Measurements from ENCODE around the gene PIGH. TPM values are rescaled to one million over a fixed set of nuclear protein-coding genes. Genes with fewer than 3 reads are reported as not detected.

Gene PIGH, protein sequence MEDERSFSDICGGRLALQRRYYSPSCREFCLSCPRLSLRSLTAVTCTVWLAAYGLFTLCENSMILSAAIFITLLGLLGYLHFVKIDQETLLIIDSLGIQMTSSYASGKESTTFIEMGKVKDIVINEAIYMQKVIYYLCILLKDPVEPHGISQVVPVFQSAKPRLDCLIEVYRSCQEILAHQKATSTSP
- total RNA-seq = 15.3 and 16.3 TPM in 2 replicates

DNA sequence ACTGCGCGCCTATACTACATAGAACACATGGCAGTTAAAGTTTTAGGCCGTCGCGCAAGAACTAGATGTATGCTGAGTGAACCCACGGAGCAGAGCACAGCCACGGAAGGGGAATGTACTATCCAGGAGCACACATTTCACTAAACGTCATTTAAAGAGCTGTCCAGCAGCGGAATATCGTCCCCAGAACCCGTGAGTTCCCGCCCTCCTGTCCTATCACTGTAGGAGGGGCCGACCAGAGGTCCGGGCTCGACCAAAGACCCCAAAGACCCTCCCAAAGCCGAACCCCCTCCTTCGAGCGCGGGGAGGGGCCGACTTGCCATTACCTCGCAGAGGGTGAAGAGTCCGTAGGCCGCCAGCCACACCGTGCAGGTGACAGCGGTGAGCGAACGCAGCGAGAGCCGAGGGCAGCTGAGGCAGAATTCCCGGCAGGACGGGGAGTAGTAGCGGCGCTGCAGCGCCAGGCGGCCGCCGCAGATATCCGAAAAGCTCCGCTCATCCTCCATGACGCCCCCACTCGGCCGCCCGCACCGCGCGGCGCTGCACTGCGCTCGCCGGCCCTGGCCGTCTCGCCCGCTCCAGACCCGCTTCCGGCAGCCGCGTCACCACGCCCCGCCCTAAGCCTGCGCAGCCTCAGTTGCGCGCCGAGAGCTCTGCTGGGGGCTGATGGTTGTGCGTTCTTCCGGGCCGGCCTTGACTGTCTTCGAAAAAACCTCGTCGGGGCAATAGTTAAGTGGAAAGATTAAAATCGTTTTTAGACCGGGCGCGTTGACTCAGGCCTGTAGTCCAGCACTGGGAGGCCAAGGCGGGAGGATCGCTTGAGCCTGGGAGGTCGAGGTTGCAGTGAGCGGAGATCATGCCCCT, at the start of gene PIGH:
Gene PIGH, minus strand, starts transcription at position 571 of the 864 bp plus-strand sequence. Its CDS starts 65 bp downstream, at position 506.
- Histone ChIP-seq H3K4me3 (ENCODE audit: insufficient read depth, low read length) (peak within 1 kb of the TSS; percentile 98), H3K4me1 (ENCODE audit: insufficient read depth, low read length) (peaks cover 7% of the 10 kb centered on the region), H3K27me3 (ENCODE audit: insufficient read depth, low read length) (peaks cover 5% of the 10 kb centered on the region), H3K9me3 (ENCODE audit: low read depth, low read length) (no peaks in the 10 kb centered on the region), H3K27ac (ENCODE audit: low read depth, low read length) (peak within 1 kb of the TSS; percentile 68), H3K4me2 (ENCODE audit: insufficient read depth, low read length) (peak within 1 kb of the TSS; percentile 98), H2AFZ (ENCODE audit: low read length) (peak within 1 kb of the TSS; percentile 100), H4K20me1 (ENCODE audit: insufficient read depth, low read length) (no peaks in the 10 kb centered on the region), H3K36me3 (ENCODE audit: insufficient read depth, low read length) (no peaks in the 10 kb centered on the region), H3K79me2 (ENCODE audit: insufficient read depth, low read length) (no peaks in the 10 kb centered on the region)
- peak; percentile 97 for DNase-seq (ENCODE audit: insufficient read length, low spot score, missing footprints)
- TF ChIP-seq, protein P1, sequence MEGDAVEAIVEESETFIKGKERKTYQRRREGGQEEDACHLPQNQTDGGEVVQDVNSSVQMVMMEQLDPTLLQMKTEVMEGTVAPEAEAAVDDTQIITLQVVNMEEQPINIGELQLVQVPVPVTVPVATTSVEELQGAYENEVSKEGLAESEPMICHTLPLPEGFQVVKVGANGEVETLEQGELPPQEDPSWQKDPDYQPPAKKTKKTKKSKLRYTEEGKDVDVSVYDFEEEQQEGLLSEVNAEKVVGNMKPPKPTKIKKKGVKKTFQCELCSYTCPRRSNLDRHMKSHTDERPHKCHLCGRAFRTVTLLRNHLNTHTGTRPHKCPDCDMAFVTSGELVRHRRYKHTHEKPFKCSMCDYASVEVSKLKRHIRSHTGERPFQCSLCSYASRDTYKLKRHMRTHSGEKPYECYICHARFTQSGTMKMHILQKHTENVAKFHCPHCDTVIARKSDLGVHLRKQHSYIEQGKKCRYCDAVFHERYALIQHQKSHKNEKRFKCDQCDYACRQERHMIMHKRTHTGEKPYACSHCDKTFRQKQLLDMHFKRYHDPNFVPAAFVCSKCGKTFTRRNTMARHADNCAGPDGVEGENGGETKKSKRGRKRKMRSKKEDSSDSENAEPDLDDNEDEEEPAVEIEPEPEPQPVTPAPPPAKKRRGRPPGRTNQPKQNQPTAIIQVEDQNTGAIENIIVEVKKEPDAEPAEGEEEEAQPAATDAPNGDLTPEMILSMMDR (IDR thresholded peaks at IDR 0.05; ENCODE audit: extremely low read depth, low read depth, low read length) = peak; percentile 34

DNA sequence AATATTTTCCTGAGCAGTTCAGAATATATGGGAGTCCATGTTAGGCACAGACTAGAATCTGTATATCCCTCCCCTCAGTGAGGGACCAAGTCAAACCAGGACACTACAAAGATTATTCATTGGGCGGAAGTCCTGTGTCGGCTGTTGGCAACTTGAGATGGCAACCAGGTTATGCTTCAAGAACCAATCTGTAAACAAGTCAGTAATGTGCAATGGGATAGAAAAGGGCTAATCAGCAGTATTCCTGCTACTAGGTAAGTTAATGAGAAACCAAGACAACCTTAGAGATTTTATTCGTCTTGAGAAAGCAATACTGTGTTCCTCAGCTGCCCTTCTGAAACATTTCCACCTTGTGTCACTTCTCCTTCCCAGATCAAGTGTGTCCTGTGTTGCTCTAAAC, 46.1 kb upstream of the PIGH start:
- Histone ChIP-seq H3K27me3 (ENCODE audit: insufficient read depth, low read length) (no peaks in the 10 kb centered on the region), H3K36me3 (ENCODE audit: insufficient read depth, low read length) (peaks cover 27% of the 10 kb centered on the region), H3K4me1 (ENCODE audit: insufficient read depth, low read length) (peaks cover 11% of the 10 kb centered on the region), H3K4me3 (ENCODE audit: insufficient read depth, low read length) (no peak overlapping the region), H3K27ac (ENCODE audit: low read depth, low read length) (no peak overlapping the region), H4K20me1 (ENCODE audit: insufficient read depth, low read length) (no peaks in the 10 kb centered on the region), H2AFZ (ENCODE audit: low read length) (no peak overlapping the region), H3K79me2 (ENCODE audit: insufficient read depth, low read length) (no peaks in the 10 kb centered on the region), H3K9me3 (ENCODE audit: low read depth, low read length) (no peaks in the 10 kb centered on the region), H3K4me2 (ENCODE audit: insufficient read depth, low read length) (no peak overlapping the region)
- TF ChIP-seq, protein P1 (IDR thresholded peaks at IDR 0.05; ENCODE audit: extremely low read depth, low read depth, low read length) = no peak
- DNase-seq (ENCODE audit: insufficient read length, low spot score, missing footprints) = no peak

DNA sequence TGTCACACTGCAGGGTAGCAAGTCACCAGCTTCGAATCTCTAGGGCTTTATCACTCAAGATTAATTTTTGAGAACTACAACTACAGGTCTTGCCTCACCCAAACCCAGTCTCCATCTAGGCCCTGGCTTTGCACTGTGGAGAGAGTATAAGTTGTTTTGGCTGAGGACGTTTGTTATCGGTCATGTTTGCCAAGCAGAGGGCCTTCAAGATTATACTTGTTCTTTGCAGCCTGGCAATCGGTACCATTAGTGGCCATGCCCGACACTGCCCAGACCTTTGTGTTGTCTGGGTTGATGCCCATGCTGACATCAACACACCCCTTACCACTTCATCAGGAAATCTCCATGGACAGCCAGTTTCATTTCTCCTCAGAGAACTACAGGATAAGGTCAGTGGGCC, 45.3 kb upstream of the PIGH start:
- DNase-seq (ENCODE audit: insufficient read length, low spot score, missing footprints) = no peak
- TF ChIP-seq, protein P1 (IDR thresholded peaks at IDR 0.05; ENCODE audit: extremely low read depth, low read depth, low read length) = no peak
- Histone ChIP-seq H3K9me3 (ENCODE audit: low read depth, low read length) (no peaks in the 10 kb centered on the region), H3K36me3 (ENCODE audit: insufficient read depth, low read length) (peaks cover 19% of the 10 kb centered on the region), H3K4me2 (ENCODE audit: insufficient read depth, low read length) (no peak overlapping the region), H3K79me2 (ENCODE audit: insufficient read depth, low read length) (no peaks in the 10 kb centered on the region), H2AFZ (ENCODE audit: low read length) (no peak overlapping the region), H4K20me1 (ENCODE audit: insufficient read depth, low read length) (no peaks in the 10 kb centered on the region), H3K27ac (ENCODE audit: low read depth, low read length) (no peak overlapping the region), H3K4me3 (ENCODE audit: insufficient read depth, low read length) (no peak overlapping the region), H3K27me3 (ENCODE audit: insufficient read depth, low read length) (no peaks in the 10 kb centered on the region), H3K4me1 (ENCODE audit: insufficient read depth, low read length) (peaks cover 5% of the 10 kb centered on the region)

DNA sequence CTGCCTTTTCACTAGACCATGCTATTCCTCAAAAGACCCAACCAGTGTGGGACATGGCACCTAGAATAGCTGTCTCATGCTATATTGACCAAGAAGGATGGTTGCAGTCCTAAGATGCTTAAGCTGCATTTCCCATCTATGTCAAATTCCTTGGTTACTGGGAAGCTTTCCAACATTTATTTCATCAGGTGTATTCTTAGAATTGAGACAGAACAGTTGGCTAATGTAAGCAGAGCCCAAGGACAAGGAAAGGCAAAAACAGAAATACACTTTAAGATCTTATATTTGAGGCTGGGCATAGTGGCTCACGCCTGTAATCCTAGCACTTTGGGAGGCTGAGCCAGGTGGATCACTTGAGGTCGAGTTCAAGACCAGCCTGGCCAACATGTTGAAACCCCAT, 44.4 kb upstream of the PIGH start:
- H4K20me1 ChIP-seq (ENCODE audit: insufficient read depth, low read length) = no peaks in the 10 kb centered on the region
- H3K9me3 ChIP-seq (ENCODE audit: low read depth, low read length) = no peaks in the 10 kb centered on the region
- no peak overlapping the region for H3K4me3 ChIP-seq (ENCODE audit: insufficient read depth, low read length)
- H3K4me2 ChIP-seq (ENCODE audit: insufficient read depth, low read length) = no peak overlapping the region
- no peak overlapping the region for H3K27ac ChIP-seq (ENCODE audit: low read depth, low read length)
- TF ChIP-seq, protein P1 (IDR thresholded peaks at IDR 0.05; ENCODE audit: extremely low read depth, low read depth, low read length) = no peak
- H3K36me3 ChIP-seq (ENCODE audit: insufficient read depth, low read length) = peaks cover 10% of the 10 kb centered on the region
- no peak overlapping the region for H2AFZ ChIP-seq (ENCODE audit: low read length)
- no peak for DNase-seq (ENCODE audit: insufficient read length, low spot score, missing footprints)
- H3K4me1 ChIP-seq (ENCODE audit: insufficient read depth, low read length) = no peaks in the 10 kb centered on the region
- H3K79me2 ChIP-seq (ENCODE audit: insufficient read depth, low read length) = no peaks in the 10 kb centered on the region
- no peaks in the 10 kb centered on the region for H3K27me3 ChIP-seq (ENCODE audit: insufficient read depth, low read length)

All from osteoblast (primary cell).